HepG2 (cell line): ENCODE results near the gene DCDC2. TPM values are rescaled to one million over a fixed set of nuclear protein-coding genes. Genes with fewer than 3 reads are reported as not detected.
A peak's percentile ranks its signal among the peaks of the same experiment; 100 is the strongest.

Experiments used
- BCL6 ChIP-seq: IDR thresholded peaks from 2 replicates; pipeline ENCODE4 v1.6.1; 2016; ENCODE audit warnings: missing genetic modification reagents, missing compliant biosample characterization
- BRF2 ChIP-seq: sonication (generic); formaldehyde crosslinking; IDR thresholded peaks from 2 replicates; pipeline ENCODE4 v1.8.1; 2022; ENCODE audit warnings: mild to moderate bottlenecking, missing genetic modification reagents
- HMG20A ChIP-seq: IDR thresholded peaks from 2 replicates; pipeline ENCODE4 v1.6.1; 2016; ENCODE audit warnings: borderline replicate concordance
- HOXA5 ChIP-seq: sonication (generic); formaldehyde crosslinking; IDR thresholded peaks from 2 replicates; pipeline ENCODE4 v1.4.0; 2020; ENCODE audit warnings: missing genetic modification reagents
- MEIS1 ChIP-seq: sonication (generic); formaldehyde crosslinking; IDR thresholded peaks from 2 replicates; pipeline ENCODE4 v1.9.0; 2021; ENCODE audit warnings: mild to moderate bottlenecking, missing genetic modification reagents, moderate library complexity, borderline replicate concordance
- MXD4 ChIP-seq: IDR thresholded peaks from 2 replicates; pipeline ENCODE4 v1.6.1; 2016; ENCODE audit warnings: mild to moderate bottlenecking, missing biosample characterization, missing genetic modification reagents
- NCOA1 ChIP-seq: sonication (generic); formaldehyde crosslinking; IDR thresholded peaks from 2 replicates; pipeline ENCODE4 v1.9.0; 2021; ENCODE audit warnings: missing genetic modification reagents
- NRL ChIP-seq: sonication (generic); formaldehyde crosslinking; IDR thresholded peaks from 2 replicates; pipeline ENCODE4 v1.5.0; 2020; ENCODE audit warnings: missing genetic modification reagents, mild to moderate bottlenecking, moderate library complexity, borderline replicate concordance
- SALL1 ChIP-seq: sonication (generic); formaldehyde crosslinking; IDR thresholded peaks from 2 replicates; pipeline ENCODE4 v1.8.0; 2022; ENCODE audit warnings: mild to moderate bottlenecking, missing genetic modification reagents
- SIX4 ChIP-seq: sonication (generic); formaldehyde crosslinking; IDR thresholded peaks from 2 replicates; pipeline ENCODE4 v1.4.0; 2020; ENCODE audit warnings: missing genetic modification reagents
- SP1 ChIP-seq, 2 experiments: fragments of 450-650 bp in 1 of 2; sonication (generic) in 1 of 2; formaldehyde crosslinking in 1 of 2; IDR thresholded peaks; 2 replicates each; pipeline versions ENCODE4 v1.4.0 to v1.6.1; 2016 to 2020; ENCODE audit warnings: missing genetic modification reagents in 1 of 2
- SP4 ChIP-seq: sonication (generic); formaldehyde crosslinking; IDR thresholded peaks from 2 replicates; pipeline ENCODE4 v1.8.1; 2023; ENCODE audit warnings: mild to moderate bottlenecking, missing genetic modification reagents
- STAT5B ChIP-seq: sonication (generic); formaldehyde crosslinking; IDR thresholded peaks from 2 replicates; pipeline ENCODE4 v1.4.0; 2020; ENCODE audit warnings: missing genetic modification reagents
- ZFP36 ChIP-seq: fragments of 150-350 bp; IDR thresholded peaks from 2 replicates; pipeline ENCODE4 v1.6.1; 2018; ENCODE audit warnings: borderline replicate concordance, low read length, low read depth; ENCODE audit not compliant: partially characterized antibody
- ZNF143 ChIP-seq: sonication (generic); formaldehyde crosslinking; IDR thresholded peaks from 2 replicates; pipeline ENCODE4 v1.4.0; 2020; ENCODE audit warnings: missing genetic modification reagents
- ZNF446 ChIP-seq: sonication (generic); formaldehyde crosslinking; IDR thresholded peaks from 2 replicates; pipeline ENCODE4 v1.5.0; 2020; ENCODE audit warnings: mild to moderate bottlenecking, missing genetic modification reagents
- ZNF589 ChIP-seq: sonication (generic); formaldehyde crosslinking; conservative IDR thresholded peaks from 2 replicates; pipeline ENCODE4 v1.8.0; 2022; ENCODE audit warnings: mild to moderate bottlenecking, moderate library complexity, missing genetic modification reagents
- ZSCAN31 ChIP-seq: sonication (generic); formaldehyde crosslinking; IDR thresholded peaks from 2 replicates; pipeline ENCODE4 v1.5.0; 2020; ENCODE audit warnings: low read depth, mild to moderate bottlenecking, missing genetic modification reagents
- polyA plus RNA-seq, 8 experiments: library from polyadenylated mRNA; depleted of rRNA in 3 of 8; stranded (reverse) in 7 of 8; unstranded in 1 of 8; fragments of >200 nt; fragmentation: Illumina TruSeq in 4 of 8; extraction: Trizol in 4 of 8; gene quantifications; 2 replicates each; pipeline versions ENCODE4 v1.2.1 to v1.2.3, GENCODE V29; 2011 to 2016; ENCODE audit warnings: low read depth in 4 of 8, missing spikeins in 1 of 8, mixed read lengths in 1 of 8; ENCODE audit not compliant: insufficient read depth in 1 of 8
- total RNA-seq, 5 experiments: library from RNA; depleted of rRNA; stranded (reverse); fragments of >200 nt; fragmentation: Illumina TruSeq; extraction: Trizol; gene quantifications; 2 replicates each; pipeline ENCODE4 v1.2.3, GENCODE V29; 2016; ENCODE audit warnings: low read depth in 1 of 5
- TF ChIP-seq, protein P1 (sequence below): sonication (generic); formaldehyde crosslinking; IDR thresholded peaks from 2 replicates; pipeline ENCODE4 v1.5.0; 2020; ENCODE audit warnings: mild to moderate bottlenecking, missing genetic modification reagents
- TF ChIP-seq, protein P2 (sequence below): sonication (generic); formaldehyde crosslinking; IDR thresholded peaks from 2 replicates; pipeline ENCODE4 v1.8.0; 2022; ENCODE audit warnings: missing genetic modification reagents, mild to moderate bottlenecking, inconsistent platforms, borderline replicate concordance

Gene DCDC2
- total and polyA plus RNA-seq, 2 of the 13 experiments (the other 11 are each of a cell fraction or from before 2014, with no cell fraction given) = 9.0 to 36.2 TPM

DNA sequence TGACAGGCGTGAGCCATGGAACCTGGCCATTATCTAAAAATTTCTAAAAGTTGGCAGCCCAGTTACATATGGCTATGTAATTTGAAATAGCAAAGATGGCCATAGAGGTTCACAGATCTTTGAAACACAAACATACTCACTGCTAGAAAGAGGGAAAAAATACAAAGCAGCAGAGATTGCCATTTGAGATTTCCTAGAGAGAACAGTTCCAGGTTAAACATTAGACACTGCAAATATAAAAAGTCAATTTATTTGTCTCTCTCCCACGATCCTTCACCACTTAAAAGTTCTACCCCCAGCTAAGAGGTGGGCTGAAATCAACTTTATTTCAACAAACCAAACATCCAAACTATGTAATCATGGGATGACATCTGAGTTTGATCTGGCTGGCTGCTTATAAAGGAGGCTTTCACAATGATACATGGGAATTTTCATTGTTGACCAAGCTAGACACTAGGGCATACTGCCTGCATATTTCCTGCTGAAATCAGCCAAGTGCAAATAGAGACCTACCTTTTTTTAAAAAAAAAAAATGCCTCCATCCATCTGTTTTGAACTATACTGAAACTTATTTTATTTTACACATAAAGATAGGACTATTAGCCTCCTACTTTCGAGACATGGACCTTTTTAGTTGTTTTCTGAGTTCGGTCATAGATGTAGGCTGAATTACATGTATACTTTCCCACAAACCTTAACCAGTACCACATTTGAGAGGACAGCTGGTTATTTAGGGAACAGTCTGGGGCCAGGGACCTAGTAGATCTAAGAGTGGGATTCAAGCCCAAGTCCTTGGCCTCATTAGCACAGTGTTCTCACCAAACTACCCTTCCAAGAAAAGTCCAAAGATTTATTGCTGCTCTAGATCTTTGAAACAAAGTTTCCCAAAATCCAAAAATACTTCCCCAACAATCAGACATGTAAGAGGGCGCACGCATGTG lies 16.6 kb downstream of the DCDC2 start (continued):
- TF ChIP-seq, protein P1, sequence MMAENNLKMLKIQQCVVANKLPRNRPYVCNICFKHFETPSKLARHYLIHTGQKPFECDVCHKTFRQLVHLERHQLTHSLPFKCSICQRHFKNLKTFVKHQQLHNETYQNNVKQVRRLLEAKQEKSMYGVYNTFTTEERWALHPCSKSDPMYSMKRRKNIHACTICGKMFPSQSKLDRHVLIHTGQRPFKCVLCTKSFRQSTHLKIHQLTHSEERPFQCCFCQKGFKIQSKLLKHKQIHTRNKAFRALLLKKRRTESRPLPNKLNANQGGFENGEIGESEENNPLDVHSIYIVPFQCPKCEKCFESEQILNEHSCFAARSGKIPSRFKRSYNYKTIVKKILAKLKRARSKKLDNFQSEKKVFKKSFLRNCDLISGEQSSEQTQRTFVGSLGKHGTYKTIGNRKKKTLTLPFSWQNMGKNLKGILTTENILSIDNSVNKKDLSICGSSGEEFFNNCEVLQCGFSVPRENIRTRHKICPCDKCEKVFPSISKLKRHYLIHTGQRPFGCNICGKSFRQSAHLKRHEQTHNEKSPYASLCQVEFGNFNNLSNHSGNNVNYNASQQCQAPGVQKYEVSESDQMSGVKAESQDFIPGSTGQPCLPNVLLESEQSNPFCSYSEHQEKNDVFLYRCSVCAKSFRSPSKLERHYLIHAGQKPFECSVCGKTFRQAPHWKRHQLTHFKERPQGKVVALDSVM = peak; percentile 69
- TF ChIP-seq STAT5B (CRISPR knock-in tag) (no peak), NRL (CRISPR knock-in tag) (no peak), ZNF589 (CRISPR knock-in tag) (no peak), SALL1 (CRISPR knock-in tag) (peak; percentile 77), MEIS1 (0 out of 2 replicates have a peak, but pooled peaks have one; percentile 41), HOXA5 (CRISPR knock-in tag) (peak; percentile 89; the same call in 1 of the 2 replicates), MXD4 (CRISPR knock-in tag) (no peak; the same call in 1 of the 2 replicates), NCOA1 (CRISPR knock-in tag) (peak; percentile 32; the same call in 1 of the 2 replicates), HMG20A (CRISPR knock-in tag) (peak; percentile 100), BCL6 (CRISPR knock-in tag) (peak; percentile 100), BRF2 (CRISPR knock-in tag) (peak; percentile 62; the same call in 1 of the 2 replicates), ZFP36 (no peak), ZNF446 (CRISPR knock-in tag) (no peak), ZSCAN31 (CRISPR knock-in tag) (no peak), SIX4 (CRISPR knock-in tag) (no peak; the same call in none of the 2 replicates), SP1 (IDR thresholded peaks at IDR 0.05) (no peak), SP1 (CRISPR knock-in tag; IDR thresholded peaks at IDR 0.05) (no peak; the same call in 1 of the 2 replicates), SP4 (no peak; the same call in 1 of the 2 replicates), ZNF143 (CRISPR knock-in tag) (peak; percentile 59)
- TF ChIP-seq, protein P2, sequence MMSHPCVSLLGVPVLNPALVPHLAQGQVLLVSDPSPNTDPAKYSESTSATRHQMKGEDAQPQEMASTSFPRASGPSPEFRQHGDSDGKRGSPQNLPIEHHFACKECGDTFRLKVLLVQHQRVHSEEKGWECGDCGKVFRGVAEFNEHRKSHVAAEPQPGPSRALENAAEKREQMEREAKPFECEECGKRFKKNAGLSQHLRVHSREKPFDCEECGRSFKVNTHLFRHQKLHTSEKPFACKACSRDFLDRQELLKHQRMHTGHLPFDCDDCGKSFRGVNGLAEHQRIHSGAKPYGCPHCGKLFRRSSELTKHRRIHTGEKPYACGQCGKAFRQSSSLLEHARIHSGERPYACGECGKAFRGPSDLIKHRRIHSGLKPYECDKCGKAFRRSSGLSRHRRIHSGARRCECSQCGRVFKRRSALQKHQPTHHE = peak; percentile 81; the same call in 1 of the 2 replicates
